Naive thymus-derived CD8-positive, alpha-beta T cell (primary cell): ENCODE results near the gene NT5M. TPM values are rescaled to one million over a fixed set of nuclear protein-coding genes. Genes with fewer than 3 reads are reported as not detected.
A peak's percentile ranks its signal among the peaks of the same experiment; 100 is the strongest.

Experiments
- ATAC-seq, 2 donors: fragments of 150-1000 bp; cut with Tn5 transposase in 1 of 2; sonication (Bioruptor Pico), chemical (Tn5 transposase) in 1 of 2; 1 replicate in 1 of 2; 2 replicates in 1 of 2; pipeline ENCODE4 v1.10.0; 2021; ENCODE audit warnings: mild to moderate bottlenecking in 2 of 2, moderate library complexity in 2 of 2
- POLR2A ChIA-PET: fragments of 350-600 bp; sonication (Branson Sonifier 250); formaldehyde crosslinking; loops from one replicate; lab custom pipeline; 2021; ENCODE audit warnings: antibody characterized with exemption; lab: Charles Lee
- DNase-seq, 10 donors: peaks; one replicate each; pipeline versions ENCODE4 v3.0.0 to v3.0.0-alpha.2; 2020 to 2022
- H3K27ac Mint-ChIP-seq, 10 donors: one replicate each; pipeline ENCODE4 v1.8.0; 2020 to 2022; ENCODE audit warnings: mild to moderate bottlenecking in 10 of 10, mixed read lengths in 10 of 10, moderate library complexity in 4 of 10, inconsistent platforms in 1 of 10
- H3K27me3 Mint-ChIP-seq, 5 donors: one replicate each; pipeline ENCODE4 v1.8.0; 2021 to 2022; ENCODE audit warnings: mixed read lengths in 5 of 5
- H3K36me3 Mint-ChIP-seq, 3 donors: one replicate each; pipeline ENCODE4 v1.8.0; 2020 to 2022; ENCODE audit warnings: mixed read lengths in 3 of 3, mild to moderate bottlenecking in 2 of 3, inconsistent platforms in 1 of 3
- H3K4me1 Mint-ChIP-seq, 4 donors: one replicate each; pipeline ENCODE4 v1.8.0; 2021 to 2022; ENCODE audit warnings: mixed read lengths in 4 of 4
- H3K4me3 Mint-ChIP-seq, 10 donors: one replicate each; pipeline ENCODE4 v1.8.0; 2020 to 2022; ENCODE audit warnings: mild to moderate bottlenecking in 10 of 10, mixed read lengths in 10 of 10, moderate library complexity in 6 of 10, inconsistent platforms in 1 of 10
- H3K9me3 Mint-ChIP-seq, 9 donors: one replicate each; pipeline ENCODE4 v1.8.0; 2020 to 2022; ENCODE audit warnings: mixed read lengths in 9 of 9, mild to moderate bottlenecking in 3 of 9, inconsistent platforms in 1 of 9, moderate library complexity in 1 of 9
- polyA plus RNA-seq, 3 donors: library from polyadenylated mRNA; unstranded; fragments of 300-500 nt; fragmentation: Illumina TruSeq; gene quantifications; one replicate each; pipeline ENCODE4 v1.2.3, GENCODE V29; 2021
- total RNA-seq, 8 experiments: library from RNA in 2 of 8; stranded (reverse) in 2 of 8; gene quantifications; one replicate each; pipeline ENCODE4 v1.2.3 and lab custom pipeline; 2021 to 2026

The NT5M gene
- total and polyA plus RNA-seq, 5 experiments from 2014 or later = 1.5 to 5.5 (median 1.9) TPM

- H3K4me1 Mint-ChIP-seq = no peaks in the 10 kb centered on the region
- H3K9me3 Mint-ChIP-seq = no peaks in the 10 kb centered on the region
- peak overlapping the region in 1 of 10 donors; percentile 38 for H3K27ac Mint-ChIP-seq
- peaks cover 0 to 8% (median 0%) of the 10 kb centered on the region in 3 donors for H3K36me3 Mint-ChIP-seq
- H3K27me3 Mint-ChIP-seq = no peaks in the 10 kb centered on the region
- ATAC-seq = no peak
- POLR2A ChIA-PET = no interaction called here
- no peak for DNase-seq
- H3K4me3 Mint-ChIP-seq = no peak overlapping the region
Measured at GRCh38 chr17:17325816-17326215, 22.6 kb downstream of the NT5M start.

GRCh38 chr17:17326275-17326875, 23.2 kb downstream of the NT5M start:
- POLR2A ChIA-PET = interaction anchor here (0.8 kb wide), 1 partner anchor 10 kb away, joined by 4 read pairs; no protein-coding TSS in a partner anchor
- Mint-ChIP-seq H3K27ac (no peak overlapping the region), H3K4me3 (no peak overlapping the region), H3K36me3 (peaks cover 0 to 8% (median 0%) of the 10 kb centered on the region in 3 donors), H3K27me3 (no peaks in the 10 kb centered on the region), H3K4me1 (no peaks in the 10 kb centered on the region), H3K9me3 (no peaks in the 10 kb centered on the region)
- DNase-seq (no peak), ATAC-seq (no peak)

GRCh38 chr17:17328251-17328650, 25.1 kb downstream of the NT5M start:
- no peak for ATAC-seq
- H3K27ac Mint-ChIP-seq = no peak overlapping the region
- POLR2A ChIA-PET = no interaction called here
- H3K4me3 Mint-ChIP-seq = no peak overlapping the region
- H3K9me3 Mint-ChIP-seq = no peaks in the 10 kb centered on the region
- H3K27me3 Mint-ChIP-seq = no peaks in the 10 kb centered on the region
- peaks cover 0 to 2% (median 0%) of the 10 kb centered on the region in 4 donors for H3K4me1 Mint-ChIP-seq
- DNase-seq = no peak
- H3K36me3 Mint-ChIP-seq = peaks cover 0 to 15% (median 0%) of the 10 kb centered on the region in 3 donors

- ATAC-seq = no peak
- H3K27me3 Mint-ChIP-seq = no peaks in the 10 kb centered on the region
- no peak overlapping the region for H3K27ac Mint-ChIP-seq
- peaks cover 0 to 3% (median 0%) of the 10 kb centered on the region in 4 donors for H3K4me1 Mint-ChIP-seq
- H3K4me3 Mint-ChIP-seq = no peak overlapping the region
- DNase-seq = no peak
- no peaks in the 10 kb centered on the region for H3K9me3 Mint-ChIP-seq
- POLR2A ChIA-PET = no interaction called here
- H3K36me3 Mint-ChIP-seq = peaks cover 0 to 12% (median 7%) of the 10 kb centered on the region in 3 donors
Measured at GRCh38 chr17:17341452-17341851, 38.3 kb downstream of the NT5M start.

- peak overlapping the region in 1 of 10 donors; percentile 28 for H3K27ac Mint-ChIP-seq
- H3K27me3 Mint-ChIP-seq = no peaks in the 10 kb centered on the region
- peaks cover 0 to 3% (median 0%) of the 10 kb centered on the region in 4 donors for H3K4me1 Mint-ChIP-seq
- POLR2A ChIA-PET = no interaction called here
- no peaks in the 10 kb centered on the region for H3K9me3 Mint-ChIP-seq
- ATAC-seq (no peak), DNase-seq (no peak)
- no peak overlapping the region for H3K4me3 Mint-ChIP-seq
- H3K36me3 Mint-ChIP-seq = peaks cover 0 to 9% (median 7%) of the 10 kb centered on the region in 3 donors
Measured at GRCh38 chr17:17342242-17342945, 39.2 kb downstream of the NT5M start.

GRCh38 chr17:17343160-17343735, 40.1 kb downstream of the NT5M start:
- no peak for DNase-seq
- Mint-ChIP-seq H3K4me1 (peaks cover 0 to 3% (median 0%) of the 10 kb centered on the region in 4 donors), H3K27ac (no peak overlapping the region), H3K4me3 (no peak overlapping the region), H3K9me3 (no peaks in the 10 kb centered on the region), H3K36me3 (peaks cover 0 to 7% (median 6%) of the 10 kb centered on the region in 3 donors), H3K27me3 (no peaks in the 10 kb centered on the region)
- no peak for ATAC-seq
- POLR2A ChIA-PET = no interaction called here

GRCh38 chr17:17343896-17344506, 40.8 kb downstream of the NT5M start:
- ATAC-seq (no peak), DNase-seq (no peak)
- peaks cover 0 to 3% (median 0%) of the 10 kb centered on the region in 4 donors for H3K4me1 Mint-ChIP-seq
- POLR2A ChIA-PET = no interaction called here
- no peak overlapping the region for H3K27ac Mint-ChIP-seq
- H3K27me3 Mint-ChIP-seq = no peaks in the 10 kb centered on the region
- no peak overlapping the region for H3K4me3 Mint-ChIP-seq
- peaks cover 0 to 7% (median 6%) of the 10 kb centered on the region in 3 donors for H3K36me3 Mint-ChIP-seq
- no peaks in the 10 kb centered on the region for H3K9me3 Mint-ChIP-seq

- Mint-ChIP-seq H3K4me3 (no peak overlapping the region), H3K27ac (no peak overlapping the region), H3K9me3 (no peaks in the 10 kb centered on the region), H3K4me1 (peaks cover 0 to 3% (median 0%) of the 10 kb centered on the region in 4 donors), H3K36me3 (peaks cover 0 to 7% (median 6%) of the 10 kb centered on the region in 3 donors), H3K27me3 (no peaks in the 10 kb centered on the region)
- POLR2A ChIA-PET = no interaction called here
- ATAC-seq (no peak), DNase-seq (no peak)
Measured at GRCh38 chr17:17344507-17345293, 41.5 kb downstream of the NT5M start.

GRCh38 chr17:17345294-17345597, 42.1 kb downstream of the NT5M start:
- POLR2A ChIA-PET = no interaction called here
- Mint-ChIP-seq H3K36me3 (peaks cover 0 to 7% (median 6%) of the 10 kb centered on the region in 3 donors), H3K4me1 (peaks cover 0 to 3% (median 0%) of the 10 kb centered on the region in 4 donors)

GRCh38 chr17:17345686-17346427, 42.7 kb downstream of the NT5M start:
- POLR2A ChIA-PET = no interaction called here
- H3K4me1 Mint-ChIP-seq = peaks cover 0 to 3% (median 0%) of the 10 kb centered on the region in 4 donors
- no peak overlapping the region for H3K4me3 Mint-ChIP-seq
- no peak for ATAC-seq
- no peak for DNase-seq
- H3K9me3 Mint-ChIP-seq = no peaks in the 10 kb centered on the region
- no peaks in the 10 kb centered on the region for H3K27me3 Mint-ChIP-seq
- no peak overlapping the region for H3K27ac Mint-ChIP-seq
- peaks cover 0 to 7% (median 6%) of the 10 kb centered on the region in 3 donors for H3K36me3 Mint-ChIP-seq

More at GRCh38 chr17:17345294-17345597, 42.1 kb downstream of the NT5M start:
- Mint-ChIP-seq H3K4me3 (no peak overlapping the region), H3K27ac (no peak overlapping the region), H3K27me3 (no peaks in the 10 kb centered on the region), H3K9me3 (no peaks in the 10 kb centered on the region)
- no peak for ATAC-seq
- DNase-seq = no peak

- Mint-ChIP-seq H3K9me3 (no peaks in the 10 kb centered on the region), H3K4me1 (peaks cover 0 to 3% (median 0%) of the 10 kb centered on the region in 4 donors), H3K27me3 (no peaks in the 10 kb centered on the region), H3K36me3 (peaks cover 0 to 7% (median 6%) of the 10 kb centered on the region in 3 donors), H3K27ac (no peak overlapping the region), H3K4me3 (no peak overlapping the region)
- POLR2A ChIA-PET = no interaction called here
- ATAC-seq (no peak), DNase-seq (no peak)
Measured at GRCh38 chr17:17346428-17347233, 43.5 kb downstream of the NT5M start.
